Heart right ventricle (tissue), 16 donors: ENCODE measurements around the gene CD24. TPM values are rescaled to one million over a fixed set of nuclear protein-coding genes. Genes with fewer than 3 reads are reported as not detected.

ENCODE experiments used
- ATAC-seq, 8 donors: fragments of 200-7000 bp; cut with Tn5 transposase; one replicate each; pipeline ENCODE4 v1.9.1; 2020; ENCODE audit warnings: mild to moderate bottlenecking in 8 of 8, moderate library complexity in 8 of 8, moderate number of reproducible peaks in 1 of 8
- DNase-seq, 2 donors: peaks; one replicate each; pipeline ENCODE4 v3.0.0-alpha.2; 2020
- H3K27ac ChIP-seq, 10 donors: fragments of 200-600 bp; sonication (generic) in 2 of 10; one replicate each; pipeline versions ENCODE4 v1.5.0 to v1.8.0; 2020 to 2022; ENCODE audit warnings: mild to moderate bottlenecking in 3 of 10
- H3K27me3 ChIP-seq, 7 donors: fragments of 200-600 bp; one replicate each; pipeline ENCODE4 v1.8.0; 2021 to 2022; ENCODE audit warnings: mild to moderate bottlenecking in 2 of 7
- H3K36me3 ChIP-seq, 9 donors: fragments of 200-600 bp; sonication (generic) in 1 of 9; one replicate each; pipeline versions ENCODE4 v1.5.0 to v1.8.0; 2020 to 2022; ENCODE audit warnings: mild to moderate bottlenecking in 2 of 9
- H3K4me1 ChIP-seq, 9 donors: fragments of 200-600 bp; sonication (generic) in 1 of 9; one replicate each; pipeline versions ENCODE4 v1.5.0 to v1.8.0; 2020 to 2022; ENCODE audit warnings: mild to moderate bottlenecking in 4 of 9
- H3K4me3 ChIP-seq, 10 donors: fragments of 200-600 bp; sonication (generic) in 2 of 10; one replicate each; pipeline versions ENCODE4 v1.5.0 to v1.8.0; 2020 to 2022; ENCODE audit warnings: mild to moderate bottlenecking in 7 of 10, moderate library complexity in 2 of 10
- H3K9me3 ChIP-seq, 11 donors: fragments of 200-600 bp in 10 of 11; sonication (generic) in 2 of 11; one replicate each; pipeline versions ENCODE4 v1.5.0 to v1.8.0; 2013 to 2022; ENCODE audit warnings: mild to moderate bottlenecking in 2 of 11, control low read depth in 1 of 11, moderate library complexity in 1 of 11
- CTCF ChIP-seq, 9 donors: fragments of 200-600 bp; sonication (generic) in 2 of 9; IDR thresholded peaks; one replicate each; pipeline versions ENCODE4 v1.5.0 to v1.8.0; 2021 to 2022; ENCODE audit warnings: antibody characterized with exemption in 9 of 9, mild to moderate bottlenecking in 5 of 9, moderate library complexity in 1 of 9
- WGBS, 2 donors: extraction: QIAGEN DNeasy Blood & Tissue Kit; methylation state at CpG; one replicate each; pipeline ENCODE4 v1.1.7; 2013; ENCODE audit warnings: inconsistent platforms in 1 of 2; 5-methylcytosine and 5-hydroxymethylcytosine counted together
- intact Hi-C, 10 donors: fragments of 100-400 bp; cut with DNase I; formaldehyde crosslinking; loops; one replicate each; pipeline versions ENCODE4 v1.11.1 to v1.14.2; 2022
- polyA plus RNA-seq, 2 donors: library from polyadenylated mRNA; stranded (reverse); fragments of 200-250 nt; gene quantifications; one replicate each; pipeline ENCODE4 v1.2.3, GENCODE V29; 2013
- total RNA-seq, 10 donors: library from RNA; stranded (reverse); fragmentation: NEBNext Ultra II Directional in 3 of 10; extraction: Animal tissue kit (Norgen Biotek cat#: 25700) in 3 of 10; gene quantifications; one replicate each; pipeline versions ENCODE4 v1.2.1 to v1.2.4, GENCODE V29; 2021 to 2023
- donor health status: Arrhythmogenic right ventricular cardiomyopathy.
- donor health status: ischemic (EF 13 %, LVEDD 7.1; RV severe dilation, severe dysfunction).
- donor health status: healthy with polysubstance abuse.
- donor health status: DM: no; HTN: yes; CAD: no.
- donor health status: DM: no; HTN: no; CAD: no.
- donor health status: ischemic (EF 25% LVEDD 6.9; RV normal size, moderate dysfunction).
- donor health status: ischemic (EF 25% LVEDD 5.7; RV mildly dilated, moderate dysfunction).
- donor health status: healthy.
- donor health status: DM: yes; HTN: yes; CAD: no.
- donor health status: Ischemic cardiomyopathy.
- donor health status: ischemic (EF 35%, LVEDD 5.7; RV mildly dilated, moderate dysfunction).
- donor health status: nonischemic (EF 11% LVEDD 7.7; RV severe dilation, severe dysfunction).
- donor health status: DM: yes; HTN: yes; CAD: no.
- donor health status: PGD.
- donor health status: ischemic (EF 29% LVEDD 5.4; RV normal size, mild dysfunction).
- donor health status: nonischemic (EF 23%, LVEDD 6.1; RV moderate dilation, normal function).

CD24 gene
- total and polyA plus RNA-seq, 12 donors, result 0.17 to 1.6 (median 0.61) TPM; not detected in 2

- ATAC-seq (no peak), DNase-seq (no peak)
- WGBS, 2 donors, result 70 to 82% methylated on average over 3 of the region's 3 CpGs
- Histone ChIP-seq H3K4me1 (no peaks in the 10 kb centered on the region), H3K9me3 (no peaks in the 10 kb centered on the region), H3K27me3 (peaks cover 0 to 36% (median 24%) of the 10 kb centered on the region in 7 donors), H3K36me3 (no peaks in the 10 kb centered on the region), H3K4me3 (no peak overlapping the region), H3K27ac (no peak overlapping the region)
- TF ChIP-seq CTCF (IDR thresholded peaks at IDR 0.05), result no peak
- intact Hi-C loops, result loop anchor here in 1 of 10 donors (10.0 kb wide), 1 partner anchor 654 kb away; no protein-coding TSS in a partner anchor
Observed at GRCh38 chr6:106988664-106989063, 14.1 kb upstream of the CD24 start.

GRCh38 chr6:106981926-106982325 lies 7.4 kb upstream of the CD24 start:
- no peak for TF ChIP-seq CTCF (IDR thresholded peaks at IDR 0.05)
- ATAC-seq, result no peak
- no peak overlapping the region for H3K27ac ChIP-seq
- no peak for DNase-seq
- H3K36me3 ChIP-seq, result no peaks in the 10 kb centered on the region
- H3K27me3 ChIP-seq, result peaks cover under 1 to 87% (median 67%) of the 10 kb centered on the region in 7 donors
- no peaks in the 10 kb centered on the region for H3K9me3 ChIP-seq
- WGBS, 2 donors, result 75 to 84% methylated on average over 4 of the region's 4 CpGs
- no peak overlapping the region for H3K4me3 ChIP-seq
- intact Hi-C loops, result loop anchor here in 1 of 10 donors (2.0 to 10.0 kb wide), 2 partner anchors 537 to 647 kb away; no protein-coding TSS in a partner anchor
- H3K4me1 ChIP-seq, result no peaks in the 10 kb centered on the region

GRCh38 chr6:106980926-106981325 lies 6.4 kb upstream of the CD24 start:
- no peak overlapping the region for H3K27ac ChIP-seq
- TF ChIP-seq CTCF (IDR thresholded peaks at IDR 0.05), result no peak
- ATAC-seq (no peak), DNase-seq (no peak)
- 75 to 77% methylated on average over 4 of the region's 4 CpGs for WGBS, 2 donors
- no peaks in the 10 kb centered on the region for H3K36me3 ChIP-seq
- H3K27me3 ChIP-seq, result peaks cover 11 to 93% (median 75%) of the 10 kb centered on the region in 7 donors
- intact Hi-C loops, result loop anchor here in 1 of 10 donors (2.0 to 10.0 kb wide), 2 partner anchors 536 to 646 kb away; no protein-coding TSS in a partner anchor
- no peaks in the 10 kb centered on the region for H3K4me1 ChIP-seq
- H3K9me3 ChIP-seq, result no peaks in the 10 kb centered on the region
- no peak overlapping the region for H3K4me3 ChIP-seq

- intact Hi-C loops, result loop anchor here (2.0 to 10.0 kb wide), 11 partner anchors 365 to 645 kb away; no protein-coding TSS in a partner anchor
- Histone ChIP-seq H3K9me3 (no peaks in the 10 kb centered on the region), H3K36me3 (no peaks in the 10 kb centered on the region), H3K27me3 (peaks cover 14 to 93% (median 75%) of the 10 kb centered on the region in 7 donors), H3K4me3 (no peak overlapping the region), H3K27ac (no peak overlapping the region), H3K4me1 (peaks cover 2 to 11% (median 6%) of the 10 kb centered on the region in 9 donors)
- 0 to 1% methylated on average over 8 of the region's 8 CpGs for WGBS, 2 donors
- DNase-seq (peak; percentile 79 to 83), ATAC-seq (peak; percentile 49 to 88 (median 76))
- peak; percentile 86 to 96 (median 94) for TF ChIP-seq CTCF (IDR thresholded peaks at IDR 0.05)
Observed at GRCh38 chr6:106979435-106979884, 4.9 kb upstream of the CD24 start.
